Measurements from ENCODE around the gene GNE. TPM values are rescaled to one million over a fixed set of nuclear protein-coding genes. Genes with fewer than 3 reads are reported as not detected.

The GNE gene
- total RNA-seq, 4 donors from 2014 or later, result 11.0 to 18.5 (median 13.9) TPM

- in situ Hi-C loops (cut with MboI; ENCODE audit: low sequenced_read_pairs in 4 of 4) (no loop called here), intact Hi-C loops (cut with DNase I; ENCODE audit: low total_unique reads) (no loop called here)
Measured at GRCh38 chr9:36170531-36170930, 87.7 kb downstream of the GNE start.

GRCh38 chr9:36169708-36170107 lies 88.5 kb downstream of the GNE start:
- no peaks in the 10 kb centered on the region for H3K9me3 ChIP-seq
- TF ChIP-seq POLR2A (IDR thresholded peaks at IDR 0.05) (no peak), CTCF (IDR thresholded peaks at IDR 0.05 in 4 of 5, conservative IDR thresholded peaks at IDR 0.05 in 1 of 5) (no peak)
- intact Hi-C loops (cut with DNase I; ENCODE audit: low total_unique reads) (loop anchor here (10.0 kb wide), 1 partner anchor 135 kb away; the partner anchor contains the start of gene RECK), in situ Hi-C loops (cut with MboI; ENCODE audit: low sequenced_read_pairs in 4 of 4) (loop anchor here in 2 of 4 donors (5.0 kb wide), 1 partner anchor 67 kb away; no protein-coding TSS in a partner anchor)
- peaks cover 2 to 14% of the 10 kb centered on the region in 2 donors for H3K4me1 ChIP-seq
- no peaks in the 10 kb centered on the region for H3K36me3 ChIP-seq
- H3K4me3 ChIP-seq, result no peak overlapping the region
- no peak for ATAC-seq
- no peak overlapping the region for H3K27ac ChIP-seq
- DNase-seq, result no peak
- peaks cover 0 to 8% (median 6%) of the 10 kb centered on the region in 3 donors for H3K27me3 ChIP-seq

More at GRCh38 chr9:36170531-36170930, 87.7 kb downstream of the GNE start:
- Histone ChIP-seq H3K36me3 (no peaks in the 10 kb centered on the region), H3K27ac (no peak overlapping the region), H3K4me3 (no peak overlapping the region), H3K9me3 (no peaks in the 10 kb centered on the region), H3K4me1 (peaks cover 2 to 14% of the 10 kb centered on the region in 2 donors), H3K27me3 (peaks cover 0 to 6% (median 6%) of the 10 kb centered on the region in 3 donors)
- ATAC-seq (no peak), DNase-seq (no peak)
- TF ChIP-seq CTCF (IDR thresholded peaks at IDR 0.05 in 4 of 5, conservative IDR thresholded peaks at IDR 0.05 in 1 of 5) (no peak), POLR2A (IDR thresholded peaks at IDR 0.05) (no peak)

GRCh38 chr9:36169166-36169565 lies 89.1 kb downstream of the GNE start, which contains the start of gene CCIN:
CCIN (plus strand) TSS chr9:36169388; CDS start chr9:36169503, 115 bp downstream.
- in situ Hi-C loops (cut with MboI; ENCODE audit: low sequenced_read_pairs in 4 of 4) (loop anchor here in 2 of 4 donors (5.0 kb wide), 1 partner anchor 67 kb away; no protein-coding TSS in a partner anchor), intact Hi-C loops (cut with DNase I; ENCODE audit: low total_unique reads) (loop anchor here (10.0 kb wide), 1 partner anchor 134 kb away; the partner anchor contains the start of gene RECK)
- ATAC-seq (no peak), DNase-seq (no peak)
- H3K4me3 ChIP-seq, result no peak within 1 kb of the TSS
- TF ChIP-seq POLR2A (IDR thresholded peaks at IDR 0.05), result no peak
- TF ChIP-seq CTCF (IDR thresholded peaks at IDR 0.05 in 4 of 5, conservative IDR thresholded peaks at IDR 0.05 in 1 of 5), result no peak
- H3K27me3 ChIP-seq, result peaks cover 0 to 8% (median 6%) of the 10 kb centered on the region in 3 donors
- no peaks in the 10 kb centered on the region for H3K36me3 ChIP-seq
- no peaks in the 10 kb centered on the region for H3K9me3 ChIP-seq
- no peak within 1 kb of the TSS for H3K27ac ChIP-seq
- peaks cover 2 to 14% of the 10 kb centered on the region in 2 donors for H3K4me1 ChIP-seq

GRCh38 chr9:36166168-36166927 lies 91.9 kb downstream of the GNE start:
- H3K4me1 ChIP-seq, result peaks cover 2 to 18% of the 10 kb centered on the region in 2 donors
- H3K36me3 ChIP-seq, result no peaks in the 10 kb centered on the region
- peak; percentile 87 to 90 for ATAC-seq
- H3K9me3 ChIP-seq, result no peaks in the 10 kb centered on the region
- H3K27me3 ChIP-seq, result peaks cover 0 to 9% (median 8%) of the 10 kb centered on the region in 3 donors
- in situ Hi-C loops (cut with MboI; ENCODE audit: low sequenced_read_pairs in 4 of 4) (loop anchor here in 2 of 4 donors (5.0 kb wide), 1 partner anchor 64 kb away; no protein-coding TSS in a partner anchor), intact Hi-C loops (cut with DNase I; ENCODE audit: low total_unique reads) (loop anchor here (1.0 to 10.0 kb wide), 5 partner anchors 30 to 212 kb away; partner anchors contain the start of genes GLIPR2 and RECK)
- H3K4me3 ChIP-seq, result peak overlapping the region; percentile 43 to 58 (median 50)
- H3K27ac ChIP-seq, result peak overlapping the region; percentile 44 to 67 (median 58)
- TF ChIP-seq CTCF (IDR thresholded peaks at IDR 0.05 in 4 of 5, conservative IDR thresholded peaks at IDR 0.05 in 1 of 5) (peak; percentile 74 to 97 (median 91)), POLR2A (IDR thresholded peaks at IDR 0.05) (no peak)
- DNase-seq, result peak; percentile 56 to 67
